Frontal cortex (tissue), 4 donors: Measurements from ENCODE around the gene ERO1A. TPM values are rescaled to one million over a fixed set of nuclear protein-coding genes. Genes with fewer than 3 reads are reported as not detected.
A peak's percentile ranks its signal among the peaks of the same experiment; 100 is the strongest.

Experiments
- DNase-seq, 2 donors: peaks; one replicate each; pipeline ENCODE4 v3.0.0; 2012; ENCODE audit warnings: low spot score in 2 of 2
- FAIRE-seq: peaks from 2 replicates; lab custom pipeline; 2012; peaks lifted over from hg19 to GRCh38; lab: Jason Lieb, UNC
- total RNA-seq: library from RNA; depleted of rRNA; stranded (reverse); fragments of >200 nt; gene quantifications from one replicate; pipeline ENCODE4 v1.2.3, GENCODE V29; 2014
- donor health status: control.
- donor health status: control.
- donor health status: control.

The ERO1A gene
- total RNA-seq, 1 donor from 2014 or later, result 25.7 TPM

DNA sequence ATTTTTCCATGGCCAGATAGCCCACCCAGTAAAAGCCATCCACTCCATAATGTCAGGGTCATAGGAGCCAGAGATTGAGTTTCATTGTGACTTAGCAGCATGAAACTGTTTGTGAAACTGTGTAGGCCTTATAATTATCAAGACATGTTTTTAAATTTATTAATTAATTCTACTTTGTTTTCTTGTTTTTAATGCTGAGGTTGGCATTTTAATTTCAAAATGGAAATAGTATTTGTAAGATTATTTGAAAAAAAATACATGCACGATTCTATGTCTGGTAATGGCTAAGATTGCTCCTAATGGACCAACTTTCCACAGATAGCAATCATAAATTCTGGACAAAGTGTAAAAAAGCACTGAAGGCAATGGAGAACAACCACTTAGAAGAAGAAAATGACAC is 75.7 kb downstream of the ERO1A start:
- no peak for FAIRE-seq
- no peak for DNase-seq

GRCh38 chr14:52618602-52619001 is 76.8 kb downstream of the ERO1A start:
- DNase-seq (no peak), FAIRE-seq (peak; percentile 44)

GRCh38 chr14:52610187-52610586 is 85.2 kb downstream of the ERO1A start:
- no peak for FAIRE-seq
- DNase-seq, result no peak

- FAIRE-seq (no peak), DNase-seq (no peak)
Observed at GRCh38 chr14:52609445-52610044, 85.8 kb downstream of the ERO1A start.

- no peak for DNase-seq
- FAIRE-seq, result no peak
Observed at GRCh38 chr14:52607061-52607460, 88.3 kb downstream of the ERO1A start.

GRCh38 chr14:52602131-52602530 is 93.2 kb downstream of the ERO1A start:
- FAIRE-seq (no peak), DNase-seq (no peak)

DNA sequence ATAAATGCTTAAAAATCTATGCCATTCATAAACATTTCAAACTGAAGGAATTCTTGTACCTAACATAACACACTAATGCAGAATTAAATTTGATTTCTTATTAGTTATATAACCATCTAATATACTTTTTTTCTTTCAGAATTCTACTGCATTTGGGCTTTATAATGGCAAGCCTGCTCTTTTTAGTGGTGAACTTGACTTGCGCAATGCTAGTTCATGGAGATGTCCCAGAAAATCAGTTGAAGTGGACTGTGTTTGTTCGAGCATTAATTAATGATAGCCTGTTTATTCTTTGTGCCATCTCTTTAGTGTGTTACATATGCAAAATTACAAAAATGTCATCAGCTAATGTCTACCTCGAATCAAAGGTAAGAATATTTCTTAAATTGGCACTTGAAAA is 95.4 kb downstream of the ERO1A start:
- DNase-seq, result no peak
- no peak for FAIRE-seq

GRCh38 chr14:52598568-52598967 is 96.8 kb downstream of the ERO1A start:
- no peak for FAIRE-seq
- DNase-seq, result no peak

GRCh38 chr14:52596861-52597260 is 98.5 kb downstream of the ERO1A start:
- DNase-seq (no peak), FAIRE-seq (no peak)

DNA sequence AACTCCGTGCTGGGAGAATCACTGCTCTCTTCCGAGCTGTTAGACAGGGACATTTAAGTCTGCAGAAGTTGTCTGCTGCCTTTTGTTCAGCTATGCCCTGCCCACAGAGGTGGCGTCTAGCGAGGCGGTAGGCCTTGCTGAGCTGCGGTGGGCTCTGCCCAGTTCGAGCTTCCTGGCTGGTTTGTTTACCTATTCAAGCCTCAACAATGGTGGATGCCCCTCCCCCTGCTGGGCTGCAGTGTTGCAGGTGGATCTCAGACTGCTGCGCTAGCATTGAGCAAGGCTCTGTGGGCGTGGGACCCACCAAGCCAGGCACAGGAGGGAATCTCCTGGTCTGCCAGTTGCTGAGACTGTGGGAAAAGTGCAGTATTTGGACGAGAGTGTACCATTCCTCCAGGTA is 99.0 kb downstream of the ERO1A start:
- FAIRE-seq (no peak), DNase-seq (no peak)

DNA sequence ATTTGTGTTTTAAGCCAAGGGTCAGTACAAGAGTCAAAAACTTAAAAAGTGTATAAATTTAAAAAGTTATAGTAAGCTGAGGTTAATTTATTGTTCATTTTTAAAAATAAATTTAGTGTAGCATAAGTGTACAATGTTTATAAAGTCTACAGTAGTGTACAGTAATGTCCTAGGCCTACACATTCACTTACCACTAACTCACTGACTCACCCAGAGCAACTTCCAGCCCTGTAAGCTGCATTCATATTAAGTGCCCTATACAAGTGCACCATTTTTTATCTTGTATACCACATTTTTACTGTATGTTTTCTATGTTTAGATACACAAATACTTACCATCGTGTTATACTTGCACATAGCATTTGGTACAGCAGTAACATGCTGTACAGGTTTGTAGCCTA is 105.0 kb downstream of the ERO1A start:
- FAIRE-seq (no peak), DNase-seq (no peak)

Other genes starting within 250 kb of the ERO1A start
- 77.9 TPM for gene TXNDC16, start 143.1 kb downstream of the ERO1A start, total RNA-seq
- gene GPR137C, start 142.7 kb downstream of the ERO1A start, total RNA-seq, result 25.3 TPM
- 106 TPM for gene PSMC6, start 11.6 kb upstream of the ERO1A start, total RNA-seq
- gene STYX, start 34.6 kb upstream of the ERO1A start, total RNA-seq, result 29.8 TPM
- gene GNPNAT1, start 96.0 kb upstream of the ERO1A start, total RNA-seq, result 30.6 TPM